Neuronal stem cell (in vitro differentiated cells): Measurements from ENCODE around the gene SLC46A3.

Source experiments
- DNase-seq: peaks from one replicate; pipeline ENCODE4 v3.0.0-alpha.2; 2013; ENCODE audit warnings: low spot score
- H2AFZ ChIP-seq: one replicate; pipeline ENCODE4 v1.6.1; 2013; ENCODE audit warnings: mild to moderate bottlenecking, low read length, inconsistent platforms
- H2AK5ac ChIP-seq: 2 replicates; pipeline ENCODE4 v1.6.1; 2013; ENCODE audit warnings: low read depth, mild to moderate bottlenecking, inconsistent platforms, low read length, moderate library complexity, mixed read lengths
- H2BK120ac ChIP-seq: 2 replicates; pipeline ENCODE4 v1.6.1; 2013; ENCODE audit warnings: low read depth, mild to moderate bottlenecking, inconsistent platforms, low read length, moderate library complexity, mixed read lengths
- H2BK12ac ChIP-seq: one replicate; pipeline ENCODE4 v1.6.1; 2013; ENCODE audit warnings: low read length, inconsistent platforms
- H2BK15ac ChIP-seq: 2 replicates; pipeline ENCODE4 v1.6.1; 2013; ENCODE audit warnings: mild to moderate bottlenecking, low read length, inconsistent platforms, mixed read lengths
- H2BK5ac ChIP-seq: one replicate; pipeline ENCODE4 v1.6.1; 2013; ENCODE audit warnings: inconsistent platforms, mild to moderate bottlenecking, low read length, moderate library complexity
- H3K14ac ChIP-seq: one replicate; pipeline ENCODE4 v1.6.1; 2013; ENCODE audit warnings: low read length, inconsistent platforms
- H3K18ac ChIP-seq: 2 replicates; pipeline ENCODE4 v1.6.1; 2013; ENCODE audit warnings: low read length, inconsistent platforms
- H3K23ac ChIP-seq: 2 replicates; pipeline ENCODE4 v1.6.1; 2013; ENCODE audit warnings: low read depth, mild to moderate bottlenecking, mixed read lengths, low read length, inconsistent platforms; ENCODE audit not compliant: poor library complexity
- H3K27ac ChIP-seq: replicated peaks from 3 replicates; pipeline ENCODE4 v1.5.1; 2013; ENCODE audit warnings: low read length, inconsistent platforms
- H3K27me3 ChIP-seq, 3 experiments: 2 replicates each; pipeline ENCODE4 v1.6.1; 2013; ENCODE audit warnings: low read length in 3 of 3, mild to moderate bottlenecking in 2 of 3, inconsistent platforms in 1 of 3, low read depth in 1 of 3, mixed read lengths in 1 of 3, moderate library complexity in 1 of 3; ENCODE audit not compliant: control insufficient read depth in 3 of 3, insufficient read depth in 3 of 3
- H3K36me3 ChIP-seq, 2 donors: replicated peaks in 1 of 2; 2 replicates each; pipeline ENCODE4 v1.6.1; 2013; ENCODE audit warnings: low read length in 2 of 2; ENCODE audit not compliant: control insufficient read depth in 2 of 2, insufficient read depth in 2 of 2
- H3K4ac ChIP-seq: 2 replicates; pipeline ENCODE4 v1.6.1; 2013; ENCODE audit warnings: inconsistent platforms, mild to moderate bottlenecking, low read length, moderate library complexity
- H3K4me1 ChIP-seq, 2 donors: 1 replicate in 1 of 2; 2 replicates in 1 of 2; pipeline ENCODE4 v1.6.1; 2013; ENCODE audit warnings: low read length in 2 of 2, low read depth in 1 of 2; ENCODE audit not compliant: control insufficient read depth in 2 of 2, insufficient read depth in 1 of 2
- H3K4me2 ChIP-seq: one replicate; pipeline ENCODE4 v1.6.1; 2013; ENCODE audit warnings: mild to moderate bottlenecking, low read length, inconsistent platforms; ENCODE audit not compliant: insufficient read depth, poor library complexity, severe bottlenecking
- H3K4me3 ChIP-seq, 2 donors: 2 replicates each; pipeline ENCODE4 v1.5.1; 2013; ENCODE audit warnings: low read length in 2 of 2, mild to moderate bottlenecking in 2 of 2, inconsistent platforms in 1 of 2, moderate library complexity in 1 of 2
- H3K79me1 ChIP-seq: one replicate; pipeline ENCODE4 v1.6.1; 2013; ENCODE audit warnings: low read depth, mild to moderate bottlenecking, inconsistent platforms, low read length, moderate library complexity
- H3K9ac ChIP-seq: one replicate; pipeline ENCODE4 v1.6.1; 2013; ENCODE audit warnings: mild to moderate bottlenecking, low read depth, low read length, inconsistent platforms; ENCODE audit not compliant: poor library complexity
- H3K9me3 ChIP-seq, 2 donors: replicated peaks in 1 of 2; 2 replicates each; pipeline versions ENCODE3 to v1.6.1; 2013; ENCODE audit warnings: low read length in 2 of 2, mild to moderate bottlenecking in 2 of 2, inconsistent platforms in 1 of 2, low read depth in 1 of 2, mixed read lengths in 1 of 2, moderate library complexity in 1 of 2; ENCODE audit not compliant: control insufficient read depth in 2 of 2, insufficient read depth in 1 of 2
- H4K8ac ChIP-seq: one replicate; pipeline ENCODE4 v1.6.1; 2013; ENCODE audit warnings: low read depth, mild to moderate bottlenecking, inconsistent platforms, low read length, moderate library complexity
- H4K91ac ChIP-seq: one replicate; pipeline ENCODE4 v1.6.1; 2013; ENCODE audit warnings: low read length, low read depth, mild to moderate bottlenecking, inconsistent platforms; ENCODE audit not compliant: poor library complexity
- WGBS, 2 donors: extraction: QIAGEN DNeasy Blood & Tissue Kit; methylation state at CpG; one replicate each; pipeline ENCODE4 v1.1.7; 2013; ENCODE audit warnings: missing lambda C conversion rate in 2 of 2, mixed read lengths in 1 of 2; ENCODE audit not compliant: insufficient read length in 2 of 2, insufficient replicate concordance in 1 of 2; ENCODE audit errors: extremely low coverage in 2 of 2; 5-methylcytosine and 5-hydroxymethylcytosine counted together

The SLC46A3 gene

DNA sequence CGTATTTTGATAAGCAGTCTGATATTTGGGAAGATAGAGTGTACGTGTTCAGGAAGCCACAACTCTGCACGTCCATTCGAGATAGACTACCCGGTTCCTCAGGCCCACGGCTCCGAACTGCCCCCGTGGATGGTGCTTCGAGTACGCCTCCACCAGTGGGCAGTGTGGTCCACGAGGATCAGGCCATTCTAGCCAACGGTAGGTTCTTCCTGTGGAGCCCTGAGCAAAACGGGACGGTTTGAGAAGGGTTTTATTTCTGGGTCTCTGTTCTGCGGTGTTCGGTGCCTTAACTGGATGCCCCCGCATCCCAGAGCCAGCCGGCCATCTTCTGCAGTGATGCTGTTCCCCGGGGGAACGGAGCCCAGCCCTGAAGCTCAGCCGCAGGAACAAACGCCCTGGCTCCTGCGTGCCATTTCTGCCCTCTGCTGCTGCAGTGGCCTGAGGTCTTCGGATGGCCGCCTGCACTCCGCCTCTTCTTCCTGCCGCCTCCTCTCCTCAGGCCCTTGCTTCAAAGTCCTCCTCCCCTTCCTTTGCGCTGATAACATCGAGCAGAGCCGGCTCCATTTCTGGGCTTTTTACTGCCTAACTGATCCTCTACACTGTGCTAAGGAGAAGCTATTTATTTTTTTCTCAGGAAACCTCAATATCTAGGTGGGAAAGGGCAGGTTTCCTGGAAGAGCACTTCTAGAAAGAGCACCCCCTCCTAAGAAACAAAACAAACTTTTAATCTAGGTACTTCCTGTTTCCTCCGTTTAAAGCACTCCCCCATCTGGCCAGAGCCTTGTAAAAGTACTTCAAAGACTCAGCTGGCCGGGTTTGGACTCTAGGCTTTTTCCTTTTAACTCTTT is 36.2 kb upstream of the SLC46A3 start:
- no peak overlapping the region for H3K4me3 ChIP-seq
- H3K36me3 ChIP-seq: no peaks in the 10 kb centered on the region
- DNase-seq: no peak
- H3K4me1 ChIP-seq: no peaks in the 10 kb centered on the region
- H2AFZ ChIP-seq: peak overlapping the region; percentile 75
- no peak overlapping the region for H3K18ac ChIP-seq
- H3K23ac ChIP-seq: no peak overlapping the region
- no peak overlapping the region for H4K91ac ChIP-seq
- no peak overlapping the region for H3K4me2 ChIP-seq
- H2AK5ac ChIP-seq: no peak overlapping the region
- H2BK120ac ChIP-seq: no peak overlapping the region
- H3K27me3 ChIP-seq: no peaks in the 10 kb centered on the region
- H4K8ac ChIP-seq: no peak overlapping the region
- H3K79me1 ChIP-seq: no peaks in the 10 kb centered on the region
- H2BK15ac ChIP-seq: no peak overlapping the region
- H3K4ac ChIP-seq: no peak overlapping the region
- peaks cover 0 to 4% of the 10 kb centered on the region in 2 donors for H3K9me3 ChIP-seq
- H3K27ac ChIP-seq: no peak overlapping the region
- no CpG with 5 or more reads among the region's 32 CpGs for WGBS, 2 donors
- no peak overlapping the region for H2BK12ac ChIP-seq
- no peak overlapping the region for H3K9ac ChIP-seq
- no peak overlapping the region for H3K14ac ChIP-seq
- H2BK5ac ChIP-seq: no peak overlapping the region

DNA sequence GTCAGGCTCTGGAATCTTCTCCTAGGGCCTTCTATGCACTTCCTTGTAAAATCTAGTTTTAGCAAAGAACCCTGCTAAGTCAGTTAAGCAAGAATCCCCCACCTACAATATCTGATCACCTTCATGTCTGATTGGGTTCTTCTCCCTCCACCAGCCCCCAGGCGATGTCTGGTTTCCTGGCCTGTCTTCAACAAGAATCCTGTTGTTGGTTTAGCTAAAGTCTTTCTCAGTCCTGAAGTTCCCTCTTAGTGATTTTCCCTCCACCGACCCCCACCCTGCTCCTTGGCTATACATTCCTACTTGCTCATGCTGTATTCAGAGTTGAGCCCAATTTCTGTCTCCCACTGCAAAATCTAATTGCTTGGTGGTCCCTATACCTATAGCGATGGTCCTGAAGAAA is 35.2 kb upstream of the SLC46A3 start:
- Histone ChIP-seq H2AK5ac (no peak overlapping the region), H3K4me2 (no peak overlapping the region), H3K27me3 (no peaks in the 10 kb centered on the region), H2BK5ac (no peak overlapping the region), H2BK12ac (no peak overlapping the region), H3K9me3 (peaks cover 0 to 4% of the 10 kb centered on the region in 2 donors), H3K79me1 (no peaks in the 10 kb centered on the region), H3K18ac (no peak overlapping the region), H2AFZ (no peak overlapping the region), H2BK15ac (no peak overlapping the region), H2BK120ac (no peak overlapping the region), H3K27ac (no peak overlapping the region), H3K4me3 (no peak overlapping the region), H3K4me1 (no peaks in the 10 kb centered on the region), H3K23ac (no peak overlapping the region), H4K8ac (no peak overlapping the region), H3K9ac (no peak overlapping the region), H3K14ac (peak overlapping the region; percentile 47), H3K36me3 (no peaks in the 10 kb centered on the region), H4K91ac (no peak overlapping the region), H3K4ac (no peak overlapping the region)
- WGBS, 2 donors: no CpG with 5 or more reads among the region's 3 CpGs
- no peak for DNase-seq

DNA sequence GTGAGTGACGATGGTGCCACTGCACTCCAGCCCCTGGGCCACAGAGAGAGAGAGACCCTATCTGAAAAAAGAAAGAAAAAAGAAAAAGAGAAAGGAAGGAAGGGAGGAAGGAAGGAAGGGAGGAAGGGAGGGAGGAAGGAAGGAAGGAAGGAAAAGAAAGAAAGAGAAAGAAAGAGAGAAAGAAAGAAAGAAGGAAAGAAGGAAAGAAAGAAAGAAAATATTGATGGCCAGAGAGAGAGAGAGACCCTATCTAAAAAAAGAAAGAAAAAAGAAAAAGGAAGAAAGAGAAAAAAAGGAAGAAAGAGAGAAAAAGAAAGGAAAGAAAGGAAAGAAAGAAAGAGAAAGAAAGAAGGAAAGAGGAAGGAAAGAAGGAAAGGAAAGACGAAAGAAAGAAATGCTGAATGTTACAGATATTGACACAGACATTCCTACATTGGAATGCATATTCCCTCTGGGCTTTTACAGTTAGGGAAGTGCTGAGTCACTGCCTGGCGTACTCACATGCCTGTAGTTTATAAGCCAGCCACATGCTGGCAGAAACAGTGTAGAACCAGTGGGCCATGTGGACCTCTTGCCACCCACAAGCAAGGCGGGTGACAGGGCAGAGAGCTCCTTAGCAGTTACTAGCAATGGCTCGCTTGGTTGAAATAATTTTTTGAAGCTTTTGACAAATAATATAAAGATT is 34.6 kb upstream of the SLC46A3 start:
- Histone ChIP-seq H3K79me1 (no peaks in the 10 kb centered on the region), H3K36me3 (no peaks in the 10 kb centered on the region), H4K91ac (no peak overlapping the region), H2BK15ac (no peak overlapping the region), H3K27me3 (no peaks in the 10 kb centered on the region), H3K4me3 (no peak overlapping the region), H2BK12ac (no peak overlapping the region), H3K14ac (no peak overlapping the region), H3K4me2 (no peak overlapping the region), H3K18ac (no peak overlapping the region), H3K23ac (no peak overlapping the region), H3K9me3 (peaks cover 0 to 4% of the 10 kb centered on the region in 2 donors), H2BK120ac (no peak overlapping the region), H3K27ac (no peak overlapping the region), H3K4ac (no peak overlapping the region), H4K8ac (no peak overlapping the region), H3K4me1 (no peaks in the 10 kb centered on the region), H2AK5ac (no peak overlapping the region), H2BK5ac (no peak overlapping the region), H2AFZ (peak overlapping the region; percentile 53), H3K9ac (no peak overlapping the region)
- no CpG with 5 or more reads among the region's 5 CpGs for whole genome bisulfite sequencing, 2 donors
- no peak for DNase-seq

DNA sequence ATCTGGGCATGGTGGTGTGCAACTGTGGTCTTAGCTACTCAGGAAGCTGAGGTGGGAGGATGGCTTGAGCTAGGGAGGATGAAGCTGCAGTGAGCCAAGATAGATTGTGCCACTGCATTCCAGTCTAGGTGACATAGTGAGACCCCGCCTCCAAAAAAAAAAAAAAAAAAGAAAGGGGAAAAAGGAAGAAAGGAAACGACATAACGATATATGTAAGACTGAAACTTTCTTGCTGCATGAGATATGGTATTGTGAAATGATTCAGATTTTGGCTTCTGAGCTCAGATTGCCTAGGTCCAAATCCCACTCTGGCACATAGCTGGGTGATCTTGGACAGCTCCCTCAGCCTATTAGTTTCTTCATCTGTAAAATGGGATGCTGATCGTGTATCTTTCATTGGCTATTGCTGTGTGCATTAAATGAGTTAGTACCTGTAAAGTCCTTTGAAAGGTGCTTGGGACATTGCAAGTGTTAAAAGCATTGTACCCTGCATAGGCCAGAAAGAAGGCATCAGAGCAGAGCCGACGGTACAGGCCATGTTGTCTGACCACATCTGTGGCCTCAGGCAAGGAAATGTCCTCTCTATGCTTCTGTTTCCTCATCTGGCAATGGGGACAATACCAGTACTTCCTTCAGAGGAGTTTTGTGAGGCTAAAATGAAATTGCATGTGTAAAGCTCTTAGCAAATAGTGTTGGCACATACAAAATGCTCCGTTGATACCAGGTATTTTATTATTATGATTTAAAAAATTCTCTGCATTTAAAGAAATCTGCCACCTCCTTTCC is 32.6 kb upstream of the SLC46A3 start:
- no peak overlapping the region for H3K4ac ChIP-seq
- H3K4me2 ChIP-seq: no peak overlapping the region
- H2BK15ac ChIP-seq: no peak overlapping the region
- WGBS, 2 donors: no CpG with 5 or more reads among the region's 7 CpGs
- no peak overlapping the region for H2BK120ac ChIP-seq
- H2BK5ac ChIP-seq: no peak overlapping the region
- no peak for DNase-seq
- no peak overlapping the region for H3K23ac ChIP-seq
- H4K91ac ChIP-seq: no peak overlapping the region
- no peak overlapping the region for H2BK12ac ChIP-seq
- no peaks in the 10 kb centered on the region for H3K9me3 ChIP-seq
- no peaks in the 10 kb centered on the region for H3K4me1 ChIP-seq
- no peak overlapping the region for H2AFZ ChIP-seq
- H4K8ac ChIP-seq: no peak overlapping the region
- no peak overlapping the region for H2AK5ac ChIP-seq
- no peak overlapping the region for H3K4me3 ChIP-seq
- H3K18ac ChIP-seq: no peak overlapping the region
- no peak overlapping the region for H3K14ac ChIP-seq
- H3K9ac ChIP-seq: no peak overlapping the region
- no peaks in the 10 kb centered on the region for H3K79me1 ChIP-seq
- H3K27ac ChIP-seq: no peak overlapping the region
- no peaks in the 10 kb centered on the region for H3K36me3 ChIP-seq
- no peaks in the 10 kb centered on the region for H3K27me3 ChIP-seq
